ENCODE data around the gene ITFG2. TPM values are rescaled to one million over a fixed set of nuclear protein-coding genes. Genes with fewer than 3 reads are reported as not detected.
"Not testable (repeated sequence)": the region's sequence is repeated elsewhere in the genome, so short reads cannot be mapped to it uniquely, and the experiment has no call there.

Gene ITFG2
- total and polyA plus RNA-seq, 3 experiments from 2014 or later: 36.9 to 53.3 (median 39.3) TPM

DNA sequence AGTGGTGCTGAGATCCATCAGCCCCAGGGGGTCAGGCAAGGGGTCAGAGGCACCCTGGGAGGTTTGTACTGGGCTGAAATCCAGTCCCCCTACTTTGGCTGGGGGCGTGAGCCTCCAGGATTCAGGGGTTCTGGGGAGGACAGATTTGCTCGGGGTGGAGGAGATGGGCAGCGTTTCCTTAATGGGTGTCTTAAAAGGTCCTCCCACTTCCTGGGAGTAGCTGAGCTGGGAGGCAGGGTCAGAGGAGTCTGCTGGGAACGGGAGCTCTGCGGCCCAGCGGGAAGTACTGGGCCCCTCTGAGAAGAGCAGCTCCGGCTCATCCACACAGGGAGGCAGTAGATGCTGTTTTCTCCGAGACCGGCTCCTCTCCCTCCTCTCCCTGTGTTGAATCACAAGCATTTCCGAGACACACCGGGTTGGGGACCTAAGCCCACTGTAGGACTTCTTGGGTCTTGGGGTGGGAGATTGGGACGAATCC, 46.5 kb downstream of the ITFG2 start:
- ChIA-PET CTCF (no interaction called here), POLR2A (no interaction called here)
- H3K4me3 ChIP-seq (ENCODE audit: low read length): no peak overlapping the region
- H3K27me3 ChIP-seq (ENCODE audit: insufficient read depth, low read length, poor library complexity, severe bottlenecking): no peaks in the 10 kb centered on the region
- no peaks in the 10 kb centered on the region for H3K9me3 Mint-ChIP-seq
- H3K27ac Mint-ChIP-seq: peak overlapping the region in 1 of 8 donors; percentile 43
- DNase-seq: no peak
- no peaks in the 10 kb centered on the region for H3K36me3 ChIP-seq (ENCODE audit: insufficient read depth, low read length)
- H3K4me1 Mint-ChIP-seq: no peaks in the 10 kb centered on the region
- H3K27me3 Mint-ChIP-seq: no peaks in the 10 kb centered on the region
- peaks cover 0 to 47% (median 4%) of the 10 kb centered on the region in 3 donors for H3K36me3 Mint-ChIP-seq
- H3K4me1 ChIP-seq (ENCODE audit: insufficient read depth, low read length): no peaks in the 10 kb centered on the region
- H3K9me3 ChIP-seq (ENCODE audit: low read length): no peaks in the 10 kb centered on the region
- H3K27ac ChIP-seq (ENCODE audit: low read depth, low read length): no peak overlapping the region
- no peak overlapping the region for H3K4me3 Mint-ChIP-seq

DNA sequence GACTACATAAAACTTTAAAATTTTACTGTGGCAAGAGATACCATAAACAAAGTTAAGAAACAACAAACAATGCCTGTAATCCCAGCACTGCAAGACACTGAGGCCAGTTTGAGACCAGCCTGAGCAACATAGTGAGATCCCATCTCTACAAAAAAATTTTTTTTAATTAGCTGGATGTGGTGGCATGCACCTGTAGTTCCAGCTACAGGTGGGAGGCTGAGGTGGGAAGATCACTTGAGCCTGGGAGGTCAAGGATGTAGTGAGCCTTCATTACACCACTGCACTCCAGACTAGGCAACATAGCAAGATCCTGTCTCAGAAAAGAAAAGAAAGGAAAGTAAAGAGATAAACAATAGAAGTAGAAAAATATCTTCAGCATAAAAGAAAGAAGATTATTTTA, 47.7 kb downstream of the ITFG2 start:
- ChIA-PET POLR2A (no interaction called here), CTCF (no interaction called here)
- no peaks in the 10 kb centered on the region for H3K27me3 ChIP-seq (ENCODE audit: insufficient read depth, low read length, poor library complexity, severe bottlenecking)
- H3K4me1 ChIP-seq (ENCODE audit: insufficient read depth, low read length): no peaks in the 10 kb centered on the region
- no peak overlapping the region for H3K4me3 ChIP-seq (ENCODE audit: low read length)
- Mint-ChIP-seq H3K9me3 (no peaks in the 10 kb centered on the region), H3K27ac (peak overlapping the region in 2 of 8 donors; percentile 20 to 71), H3K36me3 (peaks cover 0 to 41% (median 4%) of the 10 kb centered on the region in 3 donors), H3K27me3 (no peaks in the 10 kb centered on the region), H3K4me3 (no peak overlapping the region), H3K4me1 (no peaks in the 10 kb centered on the region)
- H3K36me3 ChIP-seq (ENCODE audit: insufficient read depth, low read length): no peaks in the 10 kb centered on the region
- H3K27ac ChIP-seq (ENCODE audit: low read depth, low read length): no peak overlapping the region
- no peak for DNase-seq
- H3K9me3 ChIP-seq (ENCODE audit: low read length): no peaks in the 10 kb centered on the region

- H3K27ac Mint-ChIP-seq: no peak overlapping the region
- H3K4me3 Mint-ChIP-seq: no peak overlapping the region
- H3K4me1 Mint-ChIP-seq: peaks cover 0 to 3% (median 2%) of the 10 kb centered on the region in 3 donors
- no peaks in the 10 kb centered on the region for H3K27me3 Mint-ChIP-seq
- DNase-seq: no peak
- H3K36me3 ChIP-seq (ENCODE audit: insufficient read depth, low read length): no peaks in the 10 kb centered on the region
- no peaks in the 10 kb centered on the region for H3K9me3 ChIP-seq (ENCODE audit: low read length)
- ChIA-PET POLR2A (no interaction called here), CTCF (no interaction called here)
- no peaks in the 10 kb centered on the region for H3K27me3 ChIP-seq (ENCODE audit: insufficient read depth, low read length, poor library complexity, severe bottlenecking)
- H3K36me3 Mint-ChIP-seq: peaks cover 0 to 20% (median 0%) of the 10 kb centered on the region in 3 donors
- no peaks in the 10 kb centered on the region for H3K4me1 ChIP-seq (ENCODE audit: insufficient read depth, low read length)
- H3K9me3 Mint-ChIP-seq: no peaks in the 10 kb centered on the region
- H3K4me3 ChIP-seq (ENCODE audit: low read length): no peak overlapping the region
- no peak overlapping the region for H3K27ac ChIP-seq (ENCODE audit: low read depth, low read length)
Measured at GRCh38 chr12:2862876-2863275, 50.4 kb downstream of the ITFG2 start.

DNA sequence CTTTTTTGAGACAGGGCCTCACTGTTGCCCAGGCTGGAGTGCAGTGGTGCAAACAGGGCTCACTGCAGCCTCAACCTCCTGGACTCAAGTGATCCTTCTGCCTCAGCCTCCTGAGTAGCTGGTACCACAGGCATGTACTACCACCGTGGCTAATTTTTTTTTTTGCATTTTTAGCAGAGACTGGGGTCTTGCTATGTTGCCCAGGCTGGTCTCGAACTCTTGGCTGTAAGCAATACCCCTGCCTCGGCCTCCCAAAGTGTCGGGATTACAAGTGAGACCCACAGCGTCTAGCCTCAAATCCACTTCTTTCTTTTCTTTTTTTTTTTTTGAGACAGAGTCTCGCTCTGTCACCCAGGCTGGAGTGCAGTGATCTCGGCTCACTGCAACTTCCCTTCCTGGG, 50.9 kb downstream of the ITFG2 start:
- DNase-seq; H3K4me3 Mint-ChIP-seq; H3K9me3 Mint-ChIP-seq; H3K9me3 ChIP-seq (ENCODE audit: low read length); H3K4me1 Mint-ChIP-seq; H3K36me3 ChIP-seq (ENCODE audit: insufficient read depth, low read length); H3K4me3 ChIP-seq (ENCODE audit: low read length); H3K27ac Mint-ChIP-seq; H3K4me1 ChIP-seq (ENCODE audit: insufficient read depth, low read length); H3K27ac ChIP-seq (ENCODE audit: low read depth, low read length); H3K27me3 ChIP-seq (ENCODE audit: insufficient read depth, low read length, poor library complexity, severe bottlenecking); H3K27me3 Mint-ChIP-seq; CTCF ChIA-PET: not testable (repeated sequence)
- peaks cover 0 to 14% (median 0%) of the 10 kb centered on the region in 3 donors for H3K36me3 Mint-ChIP-seq
- POLR2A ChIA-PET: interaction anchor here (0.7 kb wide), 1 partner anchor 68 kb away, joined by 3 read pairs; no protein-coding TSS in a partner anchor

- no peaks in the 10 kb centered on the region for H3K36me3 ChIP-seq (ENCODE audit: insufficient read depth, low read length)
- Mint-ChIP-seq H3K4me3 (no peak overlapping the region), H3K36me3 (peaks cover 0 to 8% (median 0%) of the 10 kb centered on the region in 3 donors), H3K27ac (peak overlapping the region in 1 of 8 donors; percentile 68), H3K4me1 (peaks cover 5 to 10% (median 8%) of the 10 kb centered on the region in 3 donors), H3K9me3 (no peaks in the 10 kb centered on the region), H3K27me3 (no peaks in the 10 kb centered on the region)
- no peak overlapping the region for H3K4me3 ChIP-seq (ENCODE audit: low read length)
- H3K27me3 ChIP-seq (ENCODE audit: insufficient read depth, low read length, poor library complexity, severe bottlenecking): no peaks in the 10 kb centered on the region
- DNase-seq: no peak
- no peak overlapping the region for H3K27ac ChIP-seq (ENCODE audit: low read depth, low read length)
- POLR2A ChIA-PET: interaction anchor here (0.7 kb wide), 1 partner anchor 68 kb away, joined by 3 read pairs; no protein-coding TSS in a partner anchor
- CTCF ChIA-PET: no interaction called here
- no peaks in the 10 kb centered on the region for H3K9me3 ChIP-seq (ENCODE audit: low read length)
- H3K4me1 ChIP-seq (ENCODE audit: insufficient read depth, low read length): no peaks in the 10 kb centered on the region
Measured at GRCh38 chr12:2864198-2864597, 51.7 kb downstream of the ITFG2 start.

- H3K4me3 Mint-ChIP-seq; H3K27ac Mint-ChIP-seq; DNase-seq; H3K27ac ChIP-seq (ENCODE audit: low read depth, low read length); H3K36me3 Mint-ChIP-seq; POLR2A ChIA-PET; H3K27me3 ChIP-seq (ENCODE audit: insufficient read depth, low read length, poor library complexity, severe bottlenecking); H3K27me3 Mint-ChIP-seq; CTCF ChIA-PET; H3K36me3 ChIP-seq (ENCODE audit: insufficient read depth, low read length); H3K4me1 Mint-ChIP-seq; H3K9me3 Mint-ChIP-seq; H3K4me1 ChIP-seq (ENCODE audit: insufficient read depth, low read length); H3K4me3 ChIP-seq (ENCODE audit: low read length); H3K9me3 ChIP-seq (ENCODE audit: low read length): not testable (repeated sequence)
Measured at GRCh38 chr12:2868986-2869632, 56.6 kb downstream of the ITFG2 start.

Other genes with a start within 250 kb of the ITFG2 start
- 100 to 1,000 TPM; 172 to 183 TPM for gene FKBP4, start 17.7 kb upstream of the ITFG2 start, total RNA-seq
- 35.1 TPM for gene FKBP4, start 17.7 kb upstream of the ITFG2 start, polyA plus RNA-seq
- not detected for gene NRIP2, start 22.4 kb downstream of the ITFG2 start, total RNA-seq
- gene NRIP2, start 22.4 kb downstream of the ITFG2 start, polyA plus RNA-seq: 0.82 TPM
- gene TEX52, start 44.4 kb downstream of the ITFG2 start, total RNA-seq: not detected
- gene TEX52, start 44.4 kb downstream of the ITFG2 start, polyA plus RNA-seq: not detected
- gene FOXM1, start 64.5 kb downstream of the ITFG2 start, total RNA-seq: 10 to 100 TPM; 66.2 to 67.5 TPM
- 0.15 TPM for gene FOXM1, start 64.5 kb downstream of the ITFG2 start, polyA plus RNA-seq
- gene RHNO1, start 64.6 kb downstream of the ITFG2 start, total RNA-seq: 10 to 100 TPM; 41.9 to 45.4 TPM
- 60.0 TPM for gene RHNO1, start 64.6 kb downstream of the ITFG2 start, polyA plus RNA-seq
- 1 to 10 TPM; 9.1 to 9.3 TPM for gene TULP3, start 78.2 kb downstream of the ITFG2 start, total RNA-seq
- gene TULP3, start 78.2 kb downstream of the ITFG2 start, polyA plus RNA-seq: 9.7 TPM
- gene TEAD4, start 146.7 kb downstream of the ITFG2 start, total RNA-seq: 1 to 10 TPM; 1.7 to 2.1 TPM
- not detected for gene TEAD4, start 146.7 kb downstream of the ITFG2 start, polyA plus RNA-seq

Measured in CD8-positive, alpha-beta memory T cell (primary cell).